CD4-positive, alpha-beta T cell treated with Interleukin-21 for 1 hour (primary cell): ENCODE measurements around the gene YY1.

Experiments used
- DNase-seq: peaks from one replicate; pipeline ENCODE4 v3.0.0-alpha.2; 2020

YY1 gene

DNA sequence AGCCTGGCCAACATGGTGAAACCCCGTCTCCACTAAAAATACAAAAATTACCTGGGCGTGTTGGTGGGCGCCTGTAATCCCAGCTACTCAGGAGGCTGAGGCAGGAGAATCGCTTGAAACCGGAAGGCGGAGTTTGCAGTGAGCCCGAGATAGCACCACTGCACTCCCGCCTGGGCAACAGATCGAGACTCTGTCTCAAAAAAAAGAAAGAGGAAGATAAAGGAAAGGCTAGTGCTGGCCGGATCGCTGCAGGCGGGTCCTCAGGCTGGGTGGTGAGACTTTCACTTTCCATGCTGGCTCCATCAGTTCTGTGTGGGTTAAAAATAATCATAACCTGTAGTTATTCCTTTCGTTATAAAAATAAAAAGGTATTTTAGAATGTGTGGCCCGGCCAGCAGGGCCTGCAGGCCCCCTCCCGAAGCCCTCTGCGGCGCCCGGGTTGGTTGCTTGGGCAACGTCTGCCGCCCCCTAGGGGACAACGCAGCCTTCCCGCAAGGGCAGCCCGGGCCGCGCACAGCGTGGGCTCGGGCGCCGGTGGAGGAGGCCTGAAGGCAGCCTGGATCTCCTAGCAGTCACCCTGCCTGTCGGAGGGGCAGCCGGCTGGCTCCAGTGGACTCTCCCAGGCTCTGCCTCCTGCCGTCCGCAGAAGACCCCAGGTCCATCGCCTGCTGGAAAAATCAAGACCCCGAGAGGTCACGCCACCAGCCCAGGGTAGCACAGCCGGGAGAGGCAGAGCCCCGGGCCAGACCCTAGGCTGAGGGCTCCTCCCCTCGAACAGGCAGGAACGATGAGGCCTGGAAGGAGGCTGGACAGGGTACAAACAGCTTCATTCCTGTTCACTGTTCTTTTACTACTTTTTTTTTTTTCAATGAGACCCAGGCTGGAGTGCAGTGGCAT is 79.2 kb downstream of the YY1 start:
- DNase-seq: peak; percentile 74

GRCh38 chr14:100320157-100320856 is 81.4 kb downstream of the YY1 start:
- no peak for DNase-seq

- DNase-seq: no peak
Measured at GRCh38 chr14:100321473-100322137, 82.7 kb downstream of the YY1 start.

- no peak for DNase-seq
Measured at GRCh38 chr14:100322138-100322957, 83.4 kb downstream of the YY1 start.

DNA sequence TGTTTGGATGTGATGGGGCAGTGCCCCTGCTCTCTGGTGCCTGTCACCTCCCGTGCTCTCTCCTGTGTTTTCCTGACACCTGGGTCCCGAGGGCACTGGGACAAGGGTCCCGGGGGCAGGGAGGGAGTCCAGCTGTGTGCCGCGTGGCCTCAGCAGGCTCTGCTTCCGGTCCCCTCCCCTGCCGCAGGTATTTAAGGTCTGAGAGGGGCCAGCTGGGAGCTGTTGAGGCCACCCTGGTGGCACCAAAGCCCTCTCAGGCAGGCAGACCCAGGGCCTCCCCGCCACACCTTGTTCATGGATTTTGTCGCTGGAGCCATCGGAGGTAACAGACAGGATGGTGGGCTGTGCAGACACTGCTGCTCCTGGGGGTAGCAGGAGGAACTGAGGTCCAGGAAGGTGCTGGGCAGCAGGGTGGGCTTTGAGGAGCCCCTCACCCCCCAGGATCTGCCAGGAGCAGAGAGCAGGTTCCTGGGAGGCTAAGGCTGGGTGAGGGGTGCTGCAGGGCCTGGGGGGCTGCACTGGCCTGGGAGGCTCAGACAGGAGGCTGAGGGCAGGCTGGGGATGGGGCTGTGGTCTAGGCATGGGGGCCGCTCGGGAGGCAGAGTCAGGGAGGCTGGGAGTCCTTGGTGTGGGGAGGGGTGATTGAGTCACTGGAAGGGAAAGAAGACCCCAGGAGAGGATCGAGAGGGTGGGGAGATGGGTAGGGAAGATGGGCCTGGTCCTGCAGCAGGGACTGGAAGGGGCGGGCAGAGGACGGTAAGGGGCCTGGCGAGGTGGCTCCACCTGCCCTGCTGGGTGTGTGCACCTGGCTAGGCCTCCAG is 84.4 kb downstream of the YY1 start, which contains the start of gene SLC25A47:
Gene SLC25A47 (plus strand): TSS at position 219 of the 821 bp plus-strand sequence. CDS start 76 bp downstream, at position 295.
- DNase-seq: no peak

GRCh38 chr14:100323942-100324307 is 85.0 kb downstream of the YY1 start:
- DNase-seq: no peak

DNA sequence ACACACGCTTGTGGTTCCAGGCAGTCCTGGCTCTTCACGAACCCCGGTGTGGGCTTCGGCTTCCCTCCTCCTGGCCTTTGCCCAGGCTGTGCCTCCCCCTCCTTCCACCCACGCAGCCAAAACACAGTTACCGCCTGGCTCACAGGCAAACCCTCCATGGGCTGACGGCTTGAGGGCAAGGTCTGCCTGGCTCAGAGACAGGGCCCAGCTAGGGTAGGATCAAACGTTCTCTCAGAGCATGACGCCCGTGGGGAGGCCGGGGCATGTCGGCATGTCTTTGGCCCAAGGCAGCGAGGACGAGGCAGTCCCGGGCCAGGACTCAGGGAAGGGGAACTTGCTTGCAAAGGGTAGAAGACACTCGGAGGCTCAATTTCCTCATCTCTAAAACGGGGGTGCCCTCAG is 86.3 kb downstream of the YY1 start:
- DNase-seq: no peak

- DNase-seq: no peak
Measured at GRCh38 chr14:100325958-100326357, 87.0 kb downstream of the YY1 start.

GRCh38 chr14:100327128-100327527 is 88.2 kb downstream of the YY1 start:
- DNase-seq: no peak

GRCh38 chr14:100328495-100329163 is 89.7 kb downstream of the YY1 start:
- no peak for DNase-seq

DNA sequence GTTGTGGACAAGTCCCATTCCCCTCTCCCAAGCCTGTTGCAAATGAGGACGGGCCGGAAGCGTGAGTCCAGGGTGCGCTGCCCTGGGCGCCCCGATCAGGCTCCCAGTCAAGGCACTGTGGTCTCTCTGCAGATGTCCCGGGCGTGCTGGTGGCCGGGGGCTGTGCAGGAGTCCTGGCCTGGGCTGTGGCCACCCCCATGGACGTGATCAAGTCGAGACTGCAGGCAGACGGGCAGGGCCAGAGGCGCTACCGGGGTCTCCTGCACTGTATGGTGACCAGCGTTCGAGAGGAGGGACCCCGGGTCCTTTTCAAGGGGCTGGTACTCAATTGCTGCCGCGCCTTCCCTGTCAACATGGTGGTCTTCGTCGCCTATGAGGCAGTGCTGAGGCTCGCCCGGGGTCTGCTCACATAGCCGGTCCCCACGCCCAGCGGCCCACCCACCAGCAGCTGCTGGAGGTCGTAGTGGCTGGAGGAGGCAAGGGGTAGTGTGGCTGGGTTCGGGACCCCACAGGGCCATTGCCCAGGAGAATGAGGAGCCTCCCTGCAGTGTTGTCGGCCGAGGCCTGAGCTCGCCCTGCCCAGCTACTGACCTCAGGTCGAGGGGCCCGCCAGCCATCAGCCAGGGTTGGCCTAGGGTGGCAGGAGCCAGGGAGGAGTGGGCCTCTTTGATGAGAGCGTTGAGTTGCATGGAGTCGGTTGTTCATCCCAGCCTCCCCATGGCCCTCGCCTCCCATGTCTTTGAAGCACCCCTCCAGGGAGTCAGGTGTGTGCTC is 90.5 kb downstream of the YY1 start:
- no peak for DNase-seq

GRCh38 chr14:100330007-100330344 is 91.0 kb downstream of the YY1 start:
- DNase-seq: no peak

DNA sequence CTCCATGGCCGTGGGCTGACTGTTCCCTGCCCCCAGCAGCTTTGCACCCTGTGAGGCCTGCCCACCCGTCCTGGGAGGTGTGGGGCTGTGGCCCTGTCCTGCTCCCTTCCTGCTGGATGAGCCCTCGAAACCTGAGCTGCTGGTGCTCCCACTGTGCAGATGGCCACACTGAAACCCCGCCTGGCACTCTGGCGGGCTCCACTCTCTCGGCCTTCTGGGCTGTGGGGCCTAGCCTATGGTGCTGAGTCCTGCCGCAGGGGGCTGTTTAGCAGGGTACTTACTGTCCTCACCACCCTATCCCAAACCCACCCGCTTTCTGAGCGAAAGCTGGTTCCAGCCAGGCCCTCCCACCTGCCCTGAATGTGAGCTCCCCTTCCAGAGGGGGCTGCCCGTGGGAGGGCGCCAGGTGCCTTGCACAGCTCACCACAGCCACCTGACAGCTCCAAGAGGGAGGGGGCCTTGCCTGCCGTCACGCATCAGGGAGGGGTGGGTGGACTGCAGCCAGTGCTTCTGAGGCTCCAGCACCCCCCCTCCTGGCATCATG is 91.5 kb downstream of the YY1 start:
- DNase-seq: no peak

GRCh38 chr14:100332071-100332639 is 93.2 kb downstream of the YY1 start:
- no peak for DNase-seq
